Ovary (tissue), 3 donors: ENCODE data around the gene CPED1.

Experiments used
- POLR2A ChIP-seq: fragments of 450-650 bp; IDR thresholded peaks from one replicate; pipeline ENCODE4 v1.6.1; 2017; ENCODE audit warnings: antibody characterized with exemption, mild to moderate bottlenecking, moderate library complexity
- TF ChIP-seq, protein P1 (sequence below), 3 donors: fragments of 450-650 bp in 2 of 3; fragments of 200-600 bp in 1 of 3; IDR thresholded peaks; one replicate each; pipeline versions ENCODE4 v1.5.1 to v1.8.0; 2016 to 2022; ENCODE audit warnings: antibody characterized with exemption in 3 of 3, mild to moderate bottlenecking in 1 of 3
- donor health status: DM: no; HTN: no; CAD: no.

- TF ChIP-seq, protein P1, sequence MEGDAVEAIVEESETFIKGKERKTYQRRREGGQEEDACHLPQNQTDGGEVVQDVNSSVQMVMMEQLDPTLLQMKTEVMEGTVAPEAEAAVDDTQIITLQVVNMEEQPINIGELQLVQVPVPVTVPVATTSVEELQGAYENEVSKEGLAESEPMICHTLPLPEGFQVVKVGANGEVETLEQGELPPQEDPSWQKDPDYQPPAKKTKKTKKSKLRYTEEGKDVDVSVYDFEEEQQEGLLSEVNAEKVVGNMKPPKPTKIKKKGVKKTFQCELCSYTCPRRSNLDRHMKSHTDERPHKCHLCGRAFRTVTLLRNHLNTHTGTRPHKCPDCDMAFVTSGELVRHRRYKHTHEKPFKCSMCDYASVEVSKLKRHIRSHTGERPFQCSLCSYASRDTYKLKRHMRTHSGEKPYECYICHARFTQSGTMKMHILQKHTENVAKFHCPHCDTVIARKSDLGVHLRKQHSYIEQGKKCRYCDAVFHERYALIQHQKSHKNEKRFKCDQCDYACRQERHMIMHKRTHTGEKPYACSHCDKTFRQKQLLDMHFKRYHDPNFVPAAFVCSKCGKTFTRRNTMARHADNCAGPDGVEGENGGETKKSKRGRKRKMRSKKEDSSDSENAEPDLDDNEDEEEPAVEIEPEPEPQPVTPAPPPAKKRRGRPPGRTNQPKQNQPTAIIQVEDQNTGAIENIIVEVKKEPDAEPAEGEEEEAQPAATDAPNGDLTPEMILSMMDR (IDR thresholded peaks at IDR 0.05) = no peak
- TF ChIP-seq POLR2A = no peak
Measured at GRCh38 chr7:121011401-121011800, 22.9 kb downstream of the CPED1 start.
